ENCODE measurements around the gene KLHL35. TPM values are rescaled to one million over a fixed set of nuclear protein-coding genes. Genes with fewer than 3 reads are reported as not detected.

The KLHL35 gene, protein sequence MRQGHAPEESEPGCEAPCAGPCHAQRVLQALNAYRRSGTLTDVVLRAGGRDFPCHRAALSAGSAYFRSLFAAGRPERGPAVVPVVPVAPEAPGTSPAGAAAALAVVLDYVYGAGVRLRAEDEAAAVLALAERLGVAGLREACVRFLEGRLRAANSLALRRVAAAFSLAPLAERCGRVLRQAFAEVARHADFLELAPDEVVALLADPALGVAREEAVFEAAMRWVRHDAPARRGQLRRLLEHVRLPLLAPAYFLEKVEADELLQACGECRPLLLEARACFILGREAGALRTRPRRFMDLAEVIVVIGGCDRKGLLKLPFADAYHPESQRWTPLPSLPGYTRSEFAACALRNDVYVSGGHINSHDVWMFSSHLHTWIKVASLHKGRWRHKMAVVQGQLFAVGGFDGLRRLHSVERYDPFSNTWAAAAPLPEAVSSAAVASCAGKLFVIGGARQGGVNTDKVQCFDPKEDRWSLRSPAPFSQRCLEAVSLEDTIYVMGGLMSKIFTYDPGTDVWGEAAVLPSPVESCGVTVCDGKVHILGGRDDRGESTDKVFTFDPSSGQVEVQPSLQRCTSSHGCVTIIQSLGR
- total RNA-seq: 0.29 and 1.8 TPM in 2 replicates

DNA sequence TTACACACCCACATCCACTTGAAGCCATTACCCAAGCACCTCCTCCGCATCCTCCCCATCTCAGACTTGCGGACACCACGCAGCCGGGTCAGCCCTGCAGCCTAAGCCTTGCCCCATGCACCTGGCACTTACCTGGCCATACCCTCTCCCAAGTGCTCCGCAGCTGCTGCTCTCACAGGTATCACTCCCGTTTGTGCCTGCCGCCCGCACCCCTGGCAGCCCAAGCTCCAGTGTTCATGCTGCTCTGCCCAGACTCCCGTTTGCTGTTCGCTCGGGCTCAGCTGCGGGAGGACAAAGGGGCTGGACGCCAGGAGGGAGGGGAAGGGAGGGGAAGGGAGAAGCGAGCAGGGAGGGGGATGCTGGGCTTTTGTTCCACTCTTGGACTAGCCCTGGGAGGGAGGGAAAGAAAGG is at the start of gene KLHL35:
KLHL35 (minus strand) TSS at position 293 of the 411 bp plus-strand sequence. CDS start 2,574 bp downstream, outside the sequence.

DNA sequence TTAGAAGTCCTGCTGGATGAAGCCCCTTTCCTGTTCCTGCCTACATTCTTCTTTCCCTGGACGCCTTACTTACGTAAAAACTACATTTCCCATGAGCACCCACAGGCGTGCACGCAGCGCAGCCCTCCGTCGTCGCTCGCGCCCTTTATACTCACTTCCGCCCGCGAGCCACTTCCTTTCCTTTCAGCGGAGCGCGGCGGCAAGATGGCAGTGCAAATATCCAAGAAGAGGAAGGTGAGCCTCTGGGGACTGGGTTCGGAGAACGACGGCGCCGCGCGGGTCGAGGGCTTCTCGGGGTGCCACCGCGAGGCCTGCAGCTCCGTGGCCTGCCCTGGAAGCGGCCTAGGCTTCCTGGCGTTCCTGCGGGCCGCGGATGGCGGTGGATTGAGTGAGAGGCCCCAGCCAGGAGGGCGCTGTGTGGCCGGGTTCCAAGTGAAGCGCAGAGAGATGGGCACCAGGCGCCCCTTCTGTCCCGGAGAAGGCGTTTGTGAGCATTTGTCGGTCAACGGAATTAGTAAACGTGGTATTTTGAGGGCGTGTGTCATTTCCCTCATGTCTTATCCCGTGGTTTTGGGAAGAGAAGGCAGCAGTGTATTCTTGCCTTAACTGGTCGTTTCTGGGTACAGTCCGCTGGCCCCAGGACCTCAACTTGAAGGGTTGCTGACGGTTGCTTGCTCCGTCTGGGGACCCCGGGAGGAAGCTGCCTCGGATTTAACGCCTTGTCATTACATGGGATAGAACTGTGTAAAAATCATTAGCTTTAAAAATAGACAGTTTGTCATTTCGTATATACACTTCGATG is 33.5 kb downstream of the KLHL35 start, which contains the start of gene RPS3:
RPS3 (plus strand) TSS at position 175 of the 802 bp plus-strand sequence; CDS start at position 205, 30 bp downstream.

Other genes starting within 250 kb of the KLHL35 start
- gene TPBGL, start 192.4 kb downstream of the KLHL35 start, total RNA-seq: not detected in 2 replicates
- 7.6 and 8.1 TPM in 2 replicates for gene ARRB1, start 81.5 kb downstream of the KLHL35 start, total RNA-seq
- gene RPS3, start 33.7 kb downstream of the KLHL35 start, total RNA-seq: 2,208 and 2,256 TPM in 2 replicates
- 13.6 and 26.5 TPM in 2 replicates for gene GDPD5, start 92.7 kb upstream of the KLHL35 start, total RNA-seq
- 1,366 and 1,534 TPM in 2 replicates for gene SERPINH1, start 129.1 kb upstream of the KLHL35 start, total RNA-seq
- 0.29 and 0.89 TPM in 2 replicates for gene MAP6, start 235.8 kb upstream of the KLHL35 start, total RNA-seq

Measured in myometrial cell (primary cell).